ENCODE measurements around the gene PRAC1.

Gene PRAC1

GRCh38 chr17:48748718-48749566, 26.6 kb upstream of the PRAC1 start:
- Histone ChIP-seq H3K4me1 (ENCODE audit: low read depth, poor library complexity, severe bottlenecking) (peaks cover 19% of the 10 kb centered on the region), H3K9ac (no peak overlapping the region), H4K20me1 (ENCODE audit: insufficient read depth) (no peaks in the 10 kb centered on the region), H3K27ac (no peak overlapping the region), H3K79me2 (ENCODE audit: insufficient read depth, low read depth) (no peaks in the 10 kb centered on the region), H3K4me3 (IDR thresholded peaks at IDR 0.05; ENCODE audit: insufficient read depth, low read depth, low read length) (no peak overlapping the region), H2AFZ (ENCODE audit: low read depth) (no peak overlapping the region), H3K27me3 (ENCODE audit: insufficient read depth, low read depth) (peaks cover 22% of the 10 kb centered on the region; the same call in 1 of the 2 replicates), H3K36me3 (ENCODE audit: insufficient read depth) (no peaks in the 10 kb centered on the region), H3K4me2 (no peak overlapping the region)
- TF ChIP-seq, protein P1, sequence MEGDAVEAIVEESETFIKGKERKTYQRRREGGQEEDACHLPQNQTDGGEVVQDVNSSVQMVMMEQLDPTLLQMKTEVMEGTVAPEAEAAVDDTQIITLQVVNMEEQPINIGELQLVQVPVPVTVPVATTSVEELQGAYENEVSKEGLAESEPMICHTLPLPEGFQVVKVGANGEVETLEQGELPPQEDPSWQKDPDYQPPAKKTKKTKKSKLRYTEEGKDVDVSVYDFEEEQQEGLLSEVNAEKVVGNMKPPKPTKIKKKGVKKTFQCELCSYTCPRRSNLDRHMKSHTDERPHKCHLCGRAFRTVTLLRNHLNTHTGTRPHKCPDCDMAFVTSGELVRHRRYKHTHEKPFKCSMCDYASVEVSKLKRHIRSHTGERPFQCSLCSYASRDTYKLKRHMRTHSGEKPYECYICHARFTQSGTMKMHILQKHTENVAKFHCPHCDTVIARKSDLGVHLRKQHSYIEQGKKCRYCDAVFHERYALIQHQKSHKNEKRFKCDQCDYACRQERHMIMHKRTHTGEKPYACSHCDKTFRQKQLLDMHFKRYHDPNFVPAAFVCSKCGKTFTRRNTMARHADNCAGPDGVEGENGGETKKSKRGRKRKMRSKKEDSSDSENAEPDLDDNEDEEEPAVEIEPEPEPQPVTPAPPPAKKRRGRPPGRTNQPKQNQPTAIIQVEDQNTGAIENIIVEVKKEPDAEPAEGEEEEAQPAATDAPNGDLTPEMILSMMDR (conservative IDR thresholded peaks at IDR 0.05; ENCODE audit: low read depth, low read length) = no peak

DNA sequence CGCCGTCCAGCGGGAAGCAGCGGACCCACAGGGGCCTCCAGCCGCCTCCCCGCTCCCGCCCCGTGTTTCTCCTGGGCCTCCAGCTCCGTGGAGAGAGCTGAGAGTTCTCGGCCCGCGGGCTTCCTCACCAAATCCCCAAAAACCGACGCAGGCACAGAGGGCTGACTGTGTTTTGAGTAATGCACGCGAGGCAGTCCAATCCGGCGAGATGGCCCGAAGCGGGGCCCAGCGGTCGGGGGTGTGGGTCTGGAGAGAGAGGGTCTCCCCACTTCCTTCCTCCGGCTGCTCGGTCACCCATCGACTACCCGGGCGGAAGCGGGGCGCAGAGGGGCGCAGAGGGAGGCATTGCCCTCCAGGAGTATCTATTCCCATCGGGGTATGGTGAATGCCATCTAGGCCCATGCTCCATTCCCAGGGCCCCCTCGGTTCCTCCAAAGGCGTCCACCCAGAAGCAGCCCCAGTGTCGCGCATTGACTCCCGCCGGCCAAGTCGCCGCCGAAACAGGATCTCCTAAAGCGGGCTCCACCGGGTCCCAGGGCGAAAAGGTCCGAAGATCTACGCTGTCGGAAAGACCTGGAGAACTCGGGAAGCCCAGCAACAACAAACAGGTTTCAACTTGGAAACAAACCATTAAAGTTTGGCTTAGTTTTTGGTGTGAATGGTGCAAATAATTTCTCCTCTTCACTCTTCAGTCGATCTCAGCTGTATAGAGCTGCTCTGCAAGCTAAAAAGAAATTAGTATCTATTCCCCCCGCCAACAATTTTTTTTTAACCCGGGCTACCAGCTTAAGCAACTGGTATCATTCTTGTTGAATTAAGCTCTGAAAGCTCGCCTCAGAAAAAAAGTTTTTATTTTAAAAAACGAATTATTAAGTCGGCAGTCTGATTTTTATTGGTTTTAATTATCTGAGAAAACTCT, 25.4 kb upstream of the PRAC1 start:
- Histone ChIP-seq H3K4me3 (IDR thresholded peaks at IDR 0.05; ENCODE audit: insufficient read depth, low read depth, low read length) (no peak overlapping the region), H3K4me2 (no peak overlapping the region), H3K4me1 (ENCODE audit: low read depth, poor library complexity, severe bottlenecking) (peaks cover 19% of the 10 kb centered on the region), H4K20me1 (ENCODE audit: insufficient read depth) (no peaks in the 10 kb centered on the region), H3K36me3 (ENCODE audit: insufficient read depth) (no peaks in the 10 kb centered on the region), H3K27me3 (ENCODE audit: insufficient read depth, low read depth) (peaks cover 17% of the 10 kb centered on the region; the same call in 1 of the 2 replicates), H3K9ac (no peak overlapping the region), H3K27ac (no peak overlapping the region), H2AFZ (ENCODE audit: low read depth) (no peak overlapping the region), H3K79me2 (ENCODE audit: insufficient read depth, low read depth) (no peaks in the 10 kb centered on the region)
- TF ChIP-seq, protein P1 (conservative IDR thresholded peaks at IDR 0.05; ENCODE audit: low read depth, low read length) = no peak

DNA sequence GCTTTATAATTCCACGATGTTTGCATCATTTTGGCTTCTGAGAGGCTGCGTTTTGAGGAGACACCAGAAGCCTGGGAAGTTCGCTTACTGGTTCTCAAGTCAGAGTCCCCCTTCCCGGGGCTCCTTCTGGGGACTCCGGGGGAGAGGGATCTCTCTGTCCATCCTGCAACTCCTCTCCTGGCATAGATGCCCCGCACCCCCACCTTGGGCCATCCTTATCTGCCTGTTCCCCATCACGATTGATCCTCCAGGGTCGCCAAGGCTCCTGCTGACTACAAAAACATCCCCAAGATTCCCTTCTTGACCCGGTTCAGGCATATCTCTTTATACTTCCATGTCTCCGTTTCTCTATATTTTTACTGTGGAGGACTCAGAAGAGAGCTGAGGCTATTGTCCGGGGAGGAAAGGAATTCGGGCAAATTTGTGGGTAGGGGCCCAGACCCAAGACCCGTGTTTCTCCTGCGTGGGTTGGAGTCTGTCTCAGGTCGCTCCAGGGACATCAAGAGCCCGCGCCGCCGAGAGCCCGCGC, 24.7 kb upstream of the PRAC1 start:
- Histone ChIP-seq H3K4me2 (no peak overlapping the region), H3K9ac (no peak overlapping the region), H3K27me3 (ENCODE audit: insufficient read depth, low read depth) (peaks cover 17% of the 10 kb centered on the region; the same call in 1 of the 2 replicates), H3K27ac (no peak overlapping the region), H3K4me3 (IDR thresholded peaks at IDR 0.05; ENCODE audit: insufficient read depth, low read depth, low read length) (no peak overlapping the region), H3K36me3 (ENCODE audit: insufficient read depth) (no peaks in the 10 kb centered on the region), H2AFZ (ENCODE audit: low read depth) (no peak overlapping the region), H3K4me1 (ENCODE audit: low read depth, poor library complexity, severe bottlenecking) (peaks cover 19% of the 10 kb centered on the region), H3K79me2 (ENCODE audit: insufficient read depth, low read depth) (no peaks in the 10 kb centered on the region), H4K20me1 (ENCODE audit: insufficient read depth) (no peaks in the 10 kb centered on the region)
- TF ChIP-seq, protein P1 (conservative IDR thresholded peaks at IDR 0.05; ENCODE audit: low read depth, low read length) = no peak
